ENCODE results near the gene SASH1.
"Not testable (repeated sequence)": the region's sequence is repeated elsewhere in the genome, so short reads cannot be mapped to it uniquely, and the experiment has no call there.

Gene SASH1

GRCh38 chr6:148382051-148382450, 39.4 kb downstream of the SASH1 start:
- not testable (repeated sequence) for H3K27me3 ChIP-seq (ENCODE audit: control insufficient read depth in 5 of 5, insufficient read depth in 4 of 5, low read length in 5 of 5); H3K4me3 ChIP-seq (ENCODE audit: low read depth in 1 of 5, low read length in 5 of 5); H3K9ac ChIP-seq (ENCODE audit: low read length in 5 of 5); H3K27ac ChIP-seq (ENCODE audit: low read depth, low read length); H3K36me3 ChIP-seq (ENCODE audit: control insufficient read depth in 5 of 5, insufficient read depth in 5 of 5, low read length in 5 of 5); H3K9me3 ChIP-seq (ENCODE audit: control insufficient read depth in 5 of 5, low read length in 5 of 5)
- peaks cover 4 to 52% (median 21%) of the 10 kb centered on the region in 5 donors for H3K4me1 ChIP-seq (ENCODE audit: control insufficient read depth in 5 of 5, insufficient read depth in 5 of 5, low read length in 5 of 5)

DNA sequence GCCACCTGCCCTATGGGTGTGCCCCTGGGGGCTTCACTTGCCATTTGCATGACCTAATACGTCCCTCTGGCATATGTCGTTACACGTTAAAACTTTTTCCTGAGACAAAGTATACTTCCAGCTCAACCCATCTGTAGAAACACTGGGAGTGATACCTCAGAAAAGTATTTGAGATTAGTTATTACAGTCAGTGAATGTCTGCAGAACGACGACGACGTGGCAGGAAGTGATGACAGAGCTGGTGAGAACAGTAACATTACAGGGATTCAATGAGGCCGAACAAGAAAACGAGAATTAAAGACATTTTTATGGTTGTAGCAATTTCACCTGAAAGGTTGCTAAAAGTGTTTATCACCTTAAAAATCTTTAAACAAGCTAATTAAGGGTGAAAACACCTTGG, 40.2 kb downstream of the SASH1 start:
- Histone ChIP-seq H3K36me3 (ENCODE audit: control insufficient read depth in 5 of 5, insufficient read depth in 5 of 5, low read length in 5 of 5) (no peaks in the 10 kb centered on the region), H3K27ac (ENCODE audit: low read depth, low read length) (no peak overlapping the region), H3K9ac (ENCODE audit: low read length in 5 of 5) (no peak overlapping the region), H3K4me3 (ENCODE audit: low read depth in 1 of 5, low read length in 5 of 5) (no peak overlapping the region), H3K9me3 (ENCODE audit: control insufficient read depth in 5 of 5, low read length in 5 of 5) (no peaks in the 10 kb centered on the region), H3K27me3 (ENCODE audit: control insufficient read depth in 5 of 5, insufficient read depth in 4 of 5, low read length in 5 of 5) (no peaks in the 10 kb centered on the region), H3K4me1 (ENCODE audit: control insufficient read depth in 5 of 5, insufficient read depth in 5 of 5, low read length in 5 of 5) (peaks cover 4 to 52% (median 21%) of the 10 kb centered on the region in 5 donors)

DNA sequence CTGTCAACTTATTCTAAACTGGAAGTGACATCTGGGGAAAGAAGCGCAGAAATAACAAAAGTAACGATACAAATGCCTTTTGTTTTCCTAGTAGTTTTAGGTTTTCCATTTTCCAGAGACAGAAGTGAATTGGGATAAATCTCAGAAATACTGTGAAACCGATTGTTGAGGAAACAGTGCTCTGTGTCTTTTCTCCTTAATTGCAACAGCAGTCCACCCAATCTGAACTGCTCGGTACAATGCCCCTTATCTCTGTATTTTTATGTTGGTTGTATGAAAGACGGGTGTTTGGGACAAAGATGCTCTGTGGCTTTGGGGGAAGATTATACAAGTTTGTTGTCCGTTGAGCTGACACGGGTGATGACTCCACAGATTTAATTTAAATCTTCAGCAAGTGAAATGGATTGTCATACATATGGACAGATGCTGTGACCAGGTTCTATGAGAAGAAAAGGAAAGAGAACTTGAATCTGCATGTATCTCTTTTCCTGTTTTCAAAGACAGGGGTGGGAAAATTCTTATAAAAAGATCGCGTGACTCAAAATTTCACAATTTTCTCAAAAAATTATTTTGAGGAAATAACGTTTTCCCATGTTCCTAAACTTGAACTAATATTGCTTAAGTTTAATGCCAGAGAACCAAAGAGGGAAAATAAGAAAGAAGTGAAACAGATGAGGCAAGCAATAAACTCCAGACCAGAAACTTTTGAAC, 41.2 kb downstream of the SASH1 start:
- Histone ChIP-seq H3K4me1 (ENCODE audit: control insufficient read depth in 5 of 5, insufficient read depth in 5 of 5, low read length in 5 of 5) (peaks cover 3 to 60% (median 29%) of the 10 kb centered on the region in 5 donors), H3K9ac (ENCODE audit: low read length in 5 of 5) (no peak overlapping the region), H3K4me3 (ENCODE audit: low read depth in 1 of 5, low read length in 5 of 5) (no peak overlapping the region), H3K36me3 (ENCODE audit: control insufficient read depth in 5 of 5, insufficient read depth in 5 of 5, low read length in 5 of 5) (no peaks in the 10 kb centered on the region), H3K27ac (ENCODE audit: low read depth, low read length) (no peak overlapping the region), H3K9me3 (ENCODE audit: control insufficient read depth in 5 of 5, low read length in 5 of 5) (no peaks in the 10 kb centered on the region), H3K27me3 (ENCODE audit: control insufficient read depth in 5 of 5, insufficient read depth in 4 of 5, low read length in 5 of 5) (no peaks in the 10 kb centered on the region)

- Histone ChIP-seq H3K36me3 (ENCODE audit: control insufficient read depth in 5 of 5, insufficient read depth in 5 of 5, low read length in 5 of 5) (peaks cover 0 to 4% (median 3%) of the 10 kb centered on the region in 5 donors), H3K9me3 (ENCODE audit: control insufficient read depth in 5 of 5, low read length in 5 of 5) (no peaks in the 10 kb centered on the region), H3K27ac (ENCODE audit: low read depth, low read length) (no peak overlapping the region), H3K4me1 (ENCODE audit: control insufficient read depth in 5 of 5, insufficient read depth in 5 of 5, low read length in 5 of 5) (peaks cover 5 to 62% (median 25%) of the 10 kb centered on the region in 5 donors), H3K27me3 (ENCODE audit: control insufficient read depth in 5 of 5, insufficient read depth in 4 of 5, low read length in 5 of 5) (no peaks in the 10 kb centered on the region), H3K4me3 (ENCODE audit: low read depth in 1 of 5, low read length in 5 of 5) (no peak overlapping the region), H3K9ac (ENCODE audit: low read length in 5 of 5) (no peak overlapping the region)
Observed at GRCh38 chr6:148385379-148385778, 42.7 kb downstream of the SASH1 start.

DNA sequence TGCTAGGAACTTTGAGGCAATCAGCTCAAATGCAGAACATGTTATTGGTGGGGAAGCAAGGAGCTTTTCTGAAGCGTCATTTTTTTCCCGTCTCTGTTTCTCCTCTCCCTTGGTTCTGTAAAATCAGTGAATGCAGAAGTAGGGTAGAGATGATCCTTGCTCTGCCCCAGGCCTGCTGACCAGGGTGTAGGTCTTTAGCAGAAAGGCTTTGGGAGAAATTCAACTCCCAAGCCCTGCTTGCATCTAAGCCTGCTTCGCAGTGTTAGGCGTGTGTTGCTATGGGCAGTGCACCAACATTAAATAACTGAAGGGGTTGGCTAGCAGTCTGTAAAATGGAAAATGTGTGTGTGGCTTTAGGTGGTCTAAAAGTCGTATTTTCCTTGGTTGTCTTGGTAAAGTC, 45.9 kb downstream of the SASH1 start:
- H3K27me3 ChIP-seq (ENCODE audit: control insufficient read depth in 5 of 5, insufficient read depth in 4 of 5, low read length in 5 of 5), result no peaks in the 10 kb centered on the region
- H3K27ac ChIP-seq (ENCODE audit: low read depth, low read length), result no peak overlapping the region

GRCh38 chr6:148389086-148389485, 46.4 kb downstream of the SASH1 start:
- Histone ChIP-seq H3K4me1 (ENCODE audit: control insufficient read depth in 5 of 5, insufficient read depth in 5 of 5, low read length in 5 of 5) (peaks cover under 1 to 32% (median 17%) of the 10 kb centered on the region in 5 donors), H3K27me3 (ENCODE audit: control insufficient read depth in 5 of 5, insufficient read depth in 4 of 5, low read length in 5 of 5) (no peaks in the 10 kb centered on the region), H3K9me3 (ENCODE audit: control insufficient read depth in 5 of 5, low read length in 5 of 5) (no peaks in the 10 kb centered on the region), H3K27ac (ENCODE audit: low read depth, low read length) (no peak overlapping the region), H3K4me3 (ENCODE audit: low read depth in 1 of 5, low read length in 5 of 5) (no peak overlapping the region), H3K9ac (ENCODE audit: low read length in 5 of 5) (no peak overlapping the region), H3K36me3 (ENCODE audit: control insufficient read depth in 5 of 5, insufficient read depth in 5 of 5, low read length in 5 of 5) (peaks cover 0 to 9% (median 3%) of the 10 kb centered on the region in 5 donors)

More for the DNA sequence above, 45.9 kb downstream of the SASH1 start:
- Histone ChIP-seq H3K9ac (ENCODE audit: low read length in 5 of 5) (no peak overlapping the region), H3K4me3 (ENCODE audit: low read depth in 1 of 5, low read length in 5 of 5) (no peak overlapping the region), H3K9me3 (ENCODE audit: control insufficient read depth in 5 of 5, low read length in 5 of 5) (no peaks in the 10 kb centered on the region), H3K36me3 (ENCODE audit: control insufficient read depth in 5 of 5, insufficient read depth in 5 of 5, low read length in 5 of 5) (peaks cover 0 to 9% (median 3%) of the 10 kb centered on the region in 5 donors), H3K4me1 (ENCODE audit: control insufficient read depth in 5 of 5, insufficient read depth in 5 of 5, low read length in 5 of 5) (peaks cover 0 to 37% (median 18%) of the 10 kb centered on the region in 5 donors)

DNA sequence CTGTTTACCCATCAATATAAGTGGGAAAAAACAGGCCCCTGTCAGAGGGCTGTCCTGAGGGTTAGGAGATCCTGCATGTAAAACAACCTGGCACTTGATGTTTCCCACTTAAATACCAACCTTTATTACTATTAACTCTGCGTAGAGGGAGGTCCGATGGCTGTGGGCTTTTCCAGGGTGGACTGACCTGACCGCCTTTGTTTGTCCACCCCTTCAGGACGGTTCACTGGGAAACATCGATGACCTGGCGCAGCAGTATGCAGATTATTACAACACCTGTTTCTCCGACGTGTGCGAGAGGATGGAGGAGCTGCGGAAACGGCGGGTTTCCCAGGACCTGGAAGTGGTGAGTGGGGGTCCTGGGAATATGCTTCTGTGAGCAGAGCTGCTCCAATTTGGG, 47.3 kb downstream of the SASH1 start:
- no peaks in the 10 kb centered on the region for H3K9me3 ChIP-seq (ENCODE audit: control insufficient read depth in 5 of 5, low read length in 5 of 5)
- H3K4me1 ChIP-seq (ENCODE audit: control insufficient read depth in 5 of 5, insufficient read depth in 5 of 5, low read length in 5 of 5), result peaks cover 2 to 28% (median 16%) of the 10 kb centered on the region in 5 donors
- H3K27ac ChIP-seq (ENCODE audit: low read depth, low read length), result no peak overlapping the region
- no peaks in the 10 kb centered on the region for H3K27me3 ChIP-seq (ENCODE audit: control insufficient read depth in 5 of 5, insufficient read depth in 4 of 5, low read length in 5 of 5)
- H3K4me3 ChIP-seq (ENCODE audit: low read depth in 1 of 5, low read length in 5 of 5), result no peak overlapping the region
- peaks cover 0 to 9% (median 3%) of the 10 kb centered on the region in 5 donors for H3K36me3 ChIP-seq (ENCODE audit: control insufficient read depth in 5 of 5, insufficient read depth in 5 of 5, low read length in 5 of 5)
- peak overlapping the region in 1 of 5 donors; percentile 63 for H3K9ac ChIP-seq (ENCODE audit: low read length in 5 of 5)

DNA sequence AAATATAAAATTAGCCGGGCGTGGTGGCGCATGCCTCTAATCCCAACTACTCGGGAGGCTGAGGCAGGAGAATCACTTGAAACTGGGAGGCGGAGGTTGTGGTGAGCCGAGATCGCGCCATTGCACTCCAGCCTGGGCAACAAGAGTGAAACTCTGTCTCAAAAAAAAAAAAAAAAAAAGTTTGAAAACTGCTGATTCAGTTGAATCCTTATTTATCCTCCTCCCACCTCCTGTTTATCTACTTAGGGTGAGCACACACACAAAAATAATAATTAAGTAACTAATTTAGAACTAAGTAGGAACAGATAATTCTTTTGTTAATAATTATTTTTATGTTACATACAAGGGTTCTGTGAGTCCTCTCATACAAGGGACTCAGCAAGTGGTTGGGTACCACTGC, 49.5 kb downstream of the SASH1 start:
- not testable (repeated sequence) for H3K27ac ChIP-seq (ENCODE audit: low read depth, low read length); H3K4me3 ChIP-seq (ENCODE audit: low read depth in 1 of 5, low read length in 5 of 5); H3K27me3 ChIP-seq (ENCODE audit: control insufficient read depth in 5 of 5, insufficient read depth in 4 of 5, low read length in 5 of 5); H3K36me3 ChIP-seq (ENCODE audit: control insufficient read depth in 5 of 5, insufficient read depth in 5 of 5, low read length in 5 of 5); H3K9me3 ChIP-seq (ENCODE audit: control insufficient read depth in 5 of 5, low read length in 5 of 5); H3K9ac ChIP-seq (ENCODE audit: low read length in 5 of 5)
- H3K4me1 ChIP-seq (ENCODE audit: control insufficient read depth in 5 of 5, insufficient read depth in 5 of 5, low read length in 5 of 5), result peaks cover 2 to 40% (median 20%) of the 10 kb centered on the region in 5 donors

DNA sequence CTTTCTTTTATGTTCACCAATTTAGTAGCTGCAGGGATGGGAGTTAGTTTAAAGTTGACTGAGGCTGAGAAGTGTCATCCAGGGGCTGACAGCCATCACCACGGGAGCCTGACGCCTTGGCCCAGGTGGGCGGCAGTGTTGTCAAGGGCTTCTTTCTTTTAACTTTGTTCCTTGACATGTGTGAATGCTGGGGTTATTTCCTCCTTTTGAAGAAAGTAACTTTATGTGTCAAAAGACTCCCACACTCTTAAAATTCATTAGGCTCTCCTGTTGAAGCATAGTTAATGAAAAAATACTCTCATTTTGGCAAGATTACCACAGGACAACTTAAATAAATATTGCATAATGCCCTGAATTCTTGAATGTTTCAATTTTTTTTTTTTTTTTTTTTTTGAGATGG, 50.0 kb downstream of the SASH1 start:
- no peak overlapping the region for H3K9ac ChIP-seq (ENCODE audit: low read length in 5 of 5)
- no peak overlapping the region for H3K4me3 ChIP-seq (ENCODE audit: low read depth in 1 of 5, low read length in 5 of 5)
- no peaks in the 10 kb centered on the region for H3K27me3 ChIP-seq (ENCODE audit: control insufficient read depth in 5 of 5, insufficient read depth in 4 of 5, low read length in 5 of 5)
- H3K4me1 ChIP-seq (ENCODE audit: control insufficient read depth in 5 of 5, insufficient read depth in 5 of 5, low read length in 5 of 5), result peaks cover 2 to 45% (median 20%) of the 10 kb centered on the region in 5 donors
- no peaks in the 10 kb centered on the region for H3K9me3 ChIP-seq (ENCODE audit: control insufficient read depth in 5 of 5, low read length in 5 of 5)
- H3K36me3 ChIP-seq (ENCODE audit: control insufficient read depth in 5 of 5, insufficient read depth in 5 of 5, low read length in 5 of 5), result peaks cover 0 to 9% (median 3%) of the 10 kb centered on the region in 5 donors
- no peak overlapping the region for H3K27ac ChIP-seq (ENCODE audit: low read depth, low read length)

GRCh38 chr6:148395583-148396101, 53.0 kb downstream of the SASH1 start:
- no peaks in the 10 kb centered on the region for H3K9me3 ChIP-seq (ENCODE audit: control insufficient read depth in 5 of 5, low read length in 5 of 5)
- H3K9ac ChIP-seq (ENCODE audit: low read length in 5 of 5), result no peak overlapping the region
- H3K27ac ChIP-seq (ENCODE audit: low read depth, low read length), result no peak overlapping the region
- H3K4me1 ChIP-seq (ENCODE audit: control insufficient read depth in 5 of 5, insufficient read depth in 5 of 5, low read length in 5 of 5), result peaks cover 3 to 54% (median 13%) of the 10 kb centered on the region in 5 donors
- H3K36me3 ChIP-seq (ENCODE audit: control insufficient read depth in 5 of 5, insufficient read depth in 5 of 5, low read length in 5 of 5), result peaks cover 0 to 4% (median 0%) of the 10 kb centered on the region in 5 donors
- no peak overlapping the region for H3K4me3 ChIP-seq (ENCODE audit: low read depth in 1 of 5, low read length in 5 of 5)
- no peaks in the 10 kb centered on the region for H3K27me3 ChIP-seq (ENCODE audit: control insufficient read depth in 5 of 5, insufficient read depth in 4 of 5, low read length in 5 of 5)
